BLaER1 (cell line): ENCODE data around the gene TADA3.

Source experiments
- H3K27ac ChIP-seq: shearing (Covaris generic); formaldehyde crosslinking; 2 replicates; pipeline ENCODE4 v1.8.1; 2022
- H3K27me3 ChIP-seq: shearing (Covaris generic); formaldehyde crosslinking; 2 replicates; pipeline ENCODE4 v1.8.1; 2022
- H3K36me3 ChIP-seq: shearing (Covaris generic); formaldehyde crosslinking; 2 replicates; pipeline ENCODE4 v1.8.1; 2022
- H3K4me1 ChIP-seq: shearing (Covaris generic); formaldehyde crosslinking; 2 replicates; pipeline ENCODE4 v1.8.1; 2022
- H3K4me2 ChIP-seq: shearing (Covaris generic); formaldehyde crosslinking; 2 replicates; pipeline ENCODE4 v1.8.1; 2022
- H3K4me3 ChIP-seq: shearing (Covaris generic); formaldehyde crosslinking; 2 replicates; pipeline ENCODE4 v1.8.1; 2022
- H3K9ac ChIP-seq: shearing (Covaris generic); formaldehyde crosslinking; 2 replicates; pipeline ENCODE4 v1.8.1; 2022
- H3K9me3 ChIP-seq: shearing (Covaris generic); formaldehyde crosslinking; 2 replicates; pipeline ENCODE4 v1.8.1; 2022
- H4K20me1 ChIP-seq: shearing (Covaris generic); formaldehyde crosslinking; 2 replicates; pipeline ENCODE4 v1.8.1; 2022
- Cebpa-rat ChIP-seq: shearing (Covaris generic); IDR thresholded peaks from 2 replicates; pipeline ENCODE4 v1.8.1; 2022

Gene TADA3

DNA sequence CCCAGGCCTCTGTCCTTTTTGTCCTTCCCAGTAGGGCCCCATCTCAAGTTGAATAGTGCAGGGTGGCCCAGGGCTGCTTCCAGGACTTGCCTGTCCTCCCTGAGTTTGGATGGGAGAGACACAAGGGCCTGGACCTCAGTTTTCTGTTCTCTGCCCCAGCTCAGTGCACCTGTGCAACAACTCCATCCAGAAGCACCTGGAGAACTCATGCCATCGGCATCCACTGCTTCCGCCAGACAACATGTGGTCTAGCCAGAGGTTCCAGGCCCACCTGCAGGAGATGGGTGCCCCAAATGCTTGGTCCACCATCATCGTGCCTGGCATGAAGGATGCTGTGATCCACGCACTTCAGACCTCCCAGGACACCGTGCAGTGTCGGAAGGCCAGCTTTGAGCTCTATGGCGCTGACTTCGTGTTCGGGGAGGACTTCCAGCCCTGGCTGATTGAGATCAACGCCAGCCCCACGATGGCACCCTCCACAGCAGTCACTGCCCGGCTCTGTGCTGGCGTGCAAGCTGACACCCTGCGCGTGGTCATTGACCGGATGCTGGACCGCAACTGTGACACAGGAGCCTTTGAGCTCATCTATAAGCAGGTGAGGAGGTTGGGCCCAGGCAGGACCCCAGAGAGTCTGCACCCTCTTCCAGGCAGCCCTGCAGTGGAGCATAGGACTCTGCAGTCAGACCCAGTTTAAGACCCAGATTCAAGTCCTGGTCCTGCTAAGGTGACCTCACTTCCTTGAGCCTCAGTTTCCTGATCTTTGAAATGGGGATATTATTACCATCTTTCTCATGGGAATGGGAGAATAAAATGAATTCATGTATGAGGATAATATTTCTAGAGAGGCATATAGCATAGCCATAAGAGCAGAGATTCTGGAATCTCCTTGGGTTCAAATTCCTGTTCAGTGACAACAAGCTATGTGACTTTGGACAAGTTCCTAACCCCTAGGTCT is 36.8 kb upstream of the TADA3 start:
- Histone ChIP-seq H3K36me3 (peaks cover 61% of the 10 kb centered on the region), H4K20me1 (0 out of 2 replicates have a peak, but pooled peaks cover 4% of the 10 kb centered on the region), H3K4me1 (peaks cover 11% of the 10 kb centered on the region), H3K9me3 (no peaks in the 10 kb centered on the region), H3K27me3 (no peaks in the 10 kb centered on the region), H3K27ac (no peak overlapping the region), H3K4me3 (no peak overlapping the region), H3K9ac (no peak overlapping the region), H3K4me2 (no peak overlapping the region)
- TF ChIP-seq Cebpa-rat = no peak

DNA sequence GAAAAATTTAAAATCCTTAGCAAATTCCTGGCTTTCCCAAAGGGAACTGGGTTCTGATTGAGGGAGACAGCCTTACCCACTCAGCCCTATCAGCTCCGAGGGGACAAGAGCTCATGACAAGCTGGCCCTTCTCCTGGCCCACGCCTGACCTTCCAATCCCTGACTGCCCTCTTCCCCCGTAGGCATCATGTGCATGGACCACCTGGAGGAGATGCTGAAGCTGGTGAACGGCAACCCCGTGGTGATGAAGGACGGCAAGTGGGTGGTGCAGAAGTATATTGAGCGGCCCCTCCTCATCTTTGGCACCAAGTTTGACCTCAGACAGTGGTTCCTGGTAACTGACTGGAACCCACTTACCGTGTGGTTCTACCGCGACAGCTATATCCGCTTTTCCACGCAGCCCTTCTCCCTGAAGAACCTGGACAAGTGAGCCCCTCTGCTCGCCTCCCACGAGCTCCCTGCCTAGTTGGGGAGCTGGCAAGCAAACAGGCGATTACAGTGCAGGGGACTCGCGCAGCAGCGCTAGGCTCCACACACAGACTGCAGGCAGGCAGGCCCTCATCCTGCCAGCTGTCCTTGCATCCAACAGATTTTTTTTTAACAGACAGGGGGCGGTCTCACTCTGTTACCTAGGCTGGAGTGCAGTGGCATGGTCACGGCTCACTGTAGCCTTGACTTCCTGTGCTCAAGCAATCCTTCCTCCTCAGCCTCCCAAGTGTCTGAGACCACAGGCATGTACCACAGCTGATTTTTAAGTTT is 34.7 kb upstream of the TADA3 start:
- Histone ChIP-seq H3K36me3 (peaks cover 42% of the 10 kb centered on the region), H3K27me3 (no peaks in the 10 kb centered on the region), H3K4me2 (no peak overlapping the region), H3K4me1 (peaks cover 11% of the 10 kb centered on the region), H3K9ac (no peak overlapping the region), H4K20me1 (no peaks in the 10 kb centered on the region), H3K9me3 (no peaks in the 10 kb centered on the region), H3K27ac (no peak overlapping the region), H3K4me3 (no peak overlapping the region)
- no peak for TF ChIP-seq Cebpa-rat

DNA sequence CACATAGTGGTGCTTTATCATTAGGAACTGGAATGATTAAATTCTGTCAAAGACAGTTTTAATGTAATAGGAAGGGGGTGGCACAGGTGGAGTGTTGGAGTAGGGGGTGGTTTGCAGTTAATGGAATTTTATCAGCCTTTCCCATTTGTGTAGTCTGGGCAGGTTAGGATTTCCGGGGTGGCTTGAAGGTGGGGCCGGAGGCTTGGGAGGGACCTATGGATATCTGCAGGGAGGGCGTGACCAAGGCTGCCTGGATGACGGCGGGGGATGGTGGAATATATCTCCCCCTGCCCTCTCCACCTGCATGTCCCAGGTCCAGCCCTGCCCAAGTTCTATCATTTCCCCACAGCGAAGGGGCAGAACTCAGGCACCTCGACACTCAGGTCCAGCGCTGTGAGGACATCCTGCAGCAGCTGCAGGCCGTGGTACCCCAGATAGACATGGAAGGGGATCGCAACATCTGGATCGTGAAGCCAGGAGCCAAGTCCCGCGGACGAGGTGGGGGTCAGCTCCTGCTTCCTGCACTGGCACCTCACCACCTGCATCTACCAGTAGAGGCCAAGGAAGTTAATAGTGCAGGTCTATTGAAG is 33.3 kb upstream of the TADA3 start:
- TF ChIP-seq Cebpa-rat = no peak
- Histone ChIP-seq H3K27me3 (no peaks in the 10 kb centered on the region), H3K9me3 (no peaks in the 10 kb centered on the region), H3K4me2 (no peak overlapping the region), H3K27ac (no peak overlapping the region), H4K20me1 (no peaks in the 10 kb centered on the region), H3K9ac (no peak overlapping the region), H3K36me3 (peaks cover 29% of the 10 kb centered on the region), H3K4me1 (peaks cover 11% of the 10 kb centered on the region), H3K4me3 (no peak overlapping the region)

DNA sequence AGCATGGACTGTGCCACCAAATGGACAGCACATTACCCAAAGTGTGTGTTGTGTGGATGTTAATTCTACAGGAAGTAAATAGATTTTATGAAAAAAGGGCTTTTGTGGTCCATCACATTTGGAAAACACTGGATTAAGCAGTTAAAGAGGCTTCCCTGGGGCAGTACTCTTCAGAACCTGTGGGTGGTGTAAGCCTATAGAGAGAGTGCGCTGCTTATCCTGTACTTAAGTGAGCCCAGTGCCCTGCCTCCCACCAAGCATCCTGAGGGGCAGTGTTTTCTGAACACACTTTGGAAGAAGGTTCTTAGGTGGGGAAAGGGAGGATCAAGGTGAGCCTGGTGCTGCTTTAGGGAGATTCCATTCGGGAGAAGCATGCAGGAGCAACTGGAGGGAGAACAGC is 28.7 kb upstream of the TADA3 start:
- no peaks in the 10 kb centered on the region for H4K20me1 ChIP-seq
- no peaks in the 10 kb centered on the region for H3K27me3 ChIP-seq
- H3K4me2 ChIP-seq = no peak overlapping the region
- H3K4me3 ChIP-seq = no peak overlapping the region
- H3K9me3 ChIP-seq = no peaks in the 10 kb centered on the region
- no peaks in the 10 kb centered on the region for H3K4me1 ChIP-seq
- H3K27ac ChIP-seq = no peak overlapping the region
- TF ChIP-seq Cebpa-rat = no peak
- no peak overlapping the region for H3K9ac ChIP-seq
- H3K36me3 ChIP-seq = 0 out of 2 replicates have a peak, but pooled peaks cover 1% of the 10 kb centered on the region

DNA sequence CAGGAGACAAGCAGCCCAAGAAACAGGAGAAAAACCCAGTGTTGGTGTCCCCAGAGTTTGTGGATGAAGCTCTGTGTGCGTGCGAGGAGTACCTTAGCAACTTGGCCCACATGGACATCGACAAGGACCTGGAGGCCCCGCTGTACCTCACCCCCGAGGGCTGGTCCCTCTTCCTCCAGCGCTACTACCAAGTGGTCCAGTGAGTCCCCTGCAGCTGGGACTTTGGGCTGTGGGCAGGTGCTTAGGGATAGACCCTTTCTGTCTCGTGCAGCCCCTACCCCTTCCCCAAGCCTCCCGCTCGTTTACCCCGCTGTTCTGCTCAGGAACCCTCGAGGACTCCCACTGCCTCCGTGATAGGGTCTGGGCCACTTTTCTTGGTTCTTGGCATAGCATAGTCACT is 28.3 kb upstream of the TADA3 start:
- TF ChIP-seq Cebpa-rat = no peak
- Histone ChIP-seq H3K4me1 (no peaks in the 10 kb centered on the region), H3K9me3 (no peaks in the 10 kb centered on the region)

DNA sequence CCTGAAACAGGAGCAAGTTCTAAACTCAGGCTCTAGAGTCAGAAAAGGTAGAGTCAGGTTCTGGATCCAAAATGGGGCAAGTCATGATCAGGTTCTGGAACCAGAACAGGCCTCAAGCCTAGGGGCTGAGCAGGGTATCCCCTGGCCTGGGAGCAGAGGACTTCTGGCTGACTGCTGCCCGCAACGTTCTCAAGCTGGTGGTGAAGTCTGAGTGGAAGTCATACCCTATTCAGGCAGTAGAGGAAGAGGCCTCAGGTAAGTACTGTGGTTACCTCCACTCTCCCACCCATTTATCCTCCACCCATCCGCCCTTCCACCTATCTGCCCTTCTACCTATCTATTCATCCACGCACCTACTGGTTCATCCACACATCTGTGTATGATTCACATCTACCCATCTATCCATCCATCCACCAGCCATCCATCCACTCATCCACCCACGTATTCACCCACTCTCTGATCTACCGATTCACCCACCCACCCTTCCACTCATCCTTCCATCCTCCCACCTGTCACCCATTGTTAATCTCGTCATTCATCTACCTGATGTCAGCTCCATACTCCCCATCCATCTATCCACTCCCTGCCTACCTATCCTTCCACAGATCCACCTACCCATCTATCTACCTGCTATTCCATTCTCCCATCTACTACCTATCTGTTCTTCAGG is 26.5 kb upstream of the TADA3 start:
- Histone ChIP-seq H3K36me3 (0 out of 2 replicates have a peak, but pooled peaks cover 11% of the 10 kb centered on the region), H3K27me3 (no peaks in the 10 kb centered on the region), H3K27ac (no peak overlapping the region), H3K9ac (no peak overlapping the region), H3K4me1 (no peaks in the 10 kb centered on the region), H3K4me3 (no peak overlapping the region), H3K9me3 (no peaks in the 10 kb centered on the region), H4K20me1 (no peaks in the 10 kb centered on the region), H3K4me2 (no peak overlapping the region)
- TF ChIP-seq Cebpa-rat = no peak

More for the DNA sequence above, 28.3 kb upstream of the TADA3 start:
- Histone ChIP-seq H3K4me2 (no peak overlapping the region), H3K36me3 (0 out of 2 replicates have a peak, but pooled peaks cover 5% of the 10 kb centered on the region), H3K27ac (no peak overlapping the region), H4K20me1 (no peaks in the 10 kb centered on the region), H3K27me3 (no peaks in the 10 kb centered on the region), H3K4me3 (no peak overlapping the region), H3K9ac (no peak overlapping the region)

DNA sequence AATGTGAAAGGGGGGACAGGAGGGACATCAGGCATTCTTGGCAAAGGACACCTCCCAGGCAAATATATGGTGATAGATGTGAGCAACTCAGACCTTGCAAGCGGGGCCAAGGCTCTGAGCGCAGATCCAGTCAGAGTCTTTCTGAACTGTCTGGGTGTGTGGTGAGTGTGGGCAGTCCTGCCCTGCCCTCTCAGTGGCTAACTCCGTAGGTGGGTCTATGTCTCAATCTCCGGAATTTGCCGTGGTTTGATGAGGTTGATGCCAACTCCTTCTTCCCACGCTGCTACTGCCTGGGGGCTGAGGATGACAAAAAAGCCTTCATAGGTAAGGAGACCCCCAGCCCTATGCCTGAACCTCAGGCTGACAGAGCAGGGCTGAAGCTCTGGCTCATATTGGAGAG is 25.2 kb upstream of the TADA3 start:
- Histone ChIP-seq H3K27me3 (no peaks in the 10 kb centered on the region), H3K36me3 (peaks cover 25% of the 10 kb centered on the region), H3K4me1 (no peaks in the 10 kb centered on the region), H3K9ac (no peak overlapping the region), H4K20me1 (no peaks in the 10 kb centered on the region), H3K27ac (no peak overlapping the region), H3K4me2 (no peak overlapping the region), H3K4me3 (no peak overlapping the region), H3K9me3 (no peaks in the 10 kb centered on the region)
- no peak for TF ChIP-seq Cebpa-rat

DNA sequence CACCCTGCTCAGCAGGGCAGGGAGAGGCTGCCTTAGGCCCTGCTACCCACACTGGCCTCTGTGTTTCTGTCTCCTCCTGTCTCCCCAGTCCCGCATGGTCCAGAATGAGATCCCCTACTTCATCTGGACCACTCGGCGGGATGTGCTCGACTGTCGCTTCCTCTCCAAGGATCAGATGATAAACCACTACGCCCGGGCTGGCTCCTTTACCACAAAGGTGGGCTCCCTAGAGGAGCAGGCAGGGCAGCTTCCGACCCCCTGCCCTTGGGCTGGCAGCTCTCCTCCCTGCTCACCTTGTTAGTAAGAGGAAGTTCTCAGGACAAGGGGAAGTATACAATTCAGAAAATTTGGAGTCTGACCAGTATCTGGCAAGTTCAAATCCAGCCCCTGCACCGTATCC is 23.7 kb upstream of the TADA3 start:
- no peak for TF ChIP-seq Cebpa-rat
- H3K4me3 ChIP-seq = no peak overlapping the region
- no peaks in the 10 kb centered on the region for H3K9me3 ChIP-seq
- H3K27ac ChIP-seq = no peak overlapping the region
- no peak overlapping the region for H3K4me2 ChIP-seq
- no peak overlapping the region for H3K9ac ChIP-seq
- H3K27me3 ChIP-seq = no peaks in the 10 kb centered on the region
- peaks cover under 1% of the 10 kb centered on the region; the same call in 1 of the 2 replicates for H3K4me1 ChIP-seq
- no peaks in the 10 kb centered on the region for H4K20me1 ChIP-seq
- H3K36me3 ChIP-seq = peaks cover 26% of the 10 kb centered on the region

DNA sequence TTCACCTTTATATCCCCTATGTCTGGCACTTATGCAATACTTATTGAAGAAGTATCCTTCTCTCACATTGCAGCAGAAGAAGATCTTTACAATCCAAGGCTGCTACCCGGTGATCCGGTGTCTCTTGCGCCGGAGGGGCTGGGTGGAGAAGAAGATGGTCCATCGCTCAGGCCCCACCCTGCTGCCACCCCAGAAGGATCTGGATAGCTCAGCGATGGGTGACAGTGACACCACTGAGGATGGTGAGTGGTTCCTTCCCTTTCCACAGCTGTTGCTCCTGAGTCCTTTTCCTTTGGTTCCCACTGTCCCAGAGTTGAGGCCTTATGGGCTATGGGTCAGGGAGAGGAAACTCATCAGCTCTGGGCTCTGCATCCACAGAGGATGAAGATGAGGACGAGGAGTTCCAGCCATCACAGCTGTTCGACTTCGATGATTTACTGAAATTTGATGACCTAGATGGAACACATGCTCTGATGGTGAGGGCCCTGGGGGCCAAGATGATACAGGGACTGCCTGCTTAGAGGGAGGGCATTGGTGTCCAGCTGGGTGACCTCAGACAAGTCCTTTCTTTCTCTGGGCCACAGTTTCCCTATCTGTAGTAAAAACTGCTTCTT is 20.7 kb upstream of the TADA3 start:
- peaks cover 26% of the 10 kb centered on the region for H3K4me1 ChIP-seq
- peaks cover 26% of the 10 kb centered on the region for H3K36me3 ChIP-seq
- H4K20me1 ChIP-seq = no peaks in the 10 kb centered on the region
- no peak for TF ChIP-seq Cebpa-rat
- H3K27ac ChIP-seq = no peak overlapping the region
- no peak overlapping the region for H3K4me2 ChIP-seq
- H3K27me3 ChIP-seq = no peaks in the 10 kb centered on the region
- no peak overlapping the region for H3K4me3 ChIP-seq
- H3K9me3 ChIP-seq = no peaks in the 10 kb centered on the region
- H3K9ac ChIP-seq = no peak overlapping the region
